Frontal cortex (tissue), 4 donors: ENCODE data around the gene PEPD. TPM values are rescaled to one million over a fixed set of nuclear protein-coding genes. Genes with fewer than 3 reads are reported as not detected.

Experiments used
- DNase-seq, 2 donors: peaks; one replicate each; pipeline ENCODE4 v3.0.0; 2012; ENCODE audit warnings: low spot score in 2 of 2
- FAIRE-seq: peaks from 2 replicates; lab custom pipeline; 2012; peaks lifted over from hg19 to GRCh38; lab: Jason Lieb, UNC
- total RNA-seq: library from RNA; depleted of rRNA; stranded (reverse); fragments of >200 nt; gene quantifications from one replicate; pipeline ENCODE4 v1.2.3, GENCODE V29; 2014
- donor health status: control.
- donor health status: control.
- donor health status: control.

Gene PEPD
- total RNA-seq, 1 donor from 2014 or later: 28.1 TPM

- no peak for DNase-seq
- no peak for FAIRE-seq
These were observed 75.9 kb downstream of the PEPD start for GRCh38 chr19:33445442-33446329.

GRCh38 chr19:33444562-33445441, 76.8 kb downstream of the PEPD start:
- no peak for FAIRE-seq
- DNase-seq: no peak

GRCh38 chr19:33443638-33444561, 77.7 kb downstream of the PEPD start:
- DNase-seq: no peak

GRCh38 chr19:33442706-33443105, 78.9 kb downstream of the PEPD start:
- no peak for FAIRE-seq

More at GRCh38 chr19:33443638-33444561, 77.7 kb downstream of the PEPD start:
- FAIRE-seq: no peak

GRCh38 chr19:33441828-33442227, 79.8 kb downstream of the PEPD start:
- no peak for FAIRE-seq

More at GRCh38 chr19:33442706-33443105, 78.9 kb downstream of the PEPD start:
- DNase-seq: no peak

GRCh38 chr19:33441277-33441699, 80.3 kb downstream of the PEPD start:
- no peak for FAIRE-seq

More at GRCh38 chr19:33441828-33442227, 79.8 kb downstream of the PEPD start:
- no peak for DNase-seq

GRCh38 chr19:33440682-33441081, 80.9 kb downstream of the PEPD start:
- no peak for DNase-seq

More at GRCh38 chr19:33441277-33441699, 80.3 kb downstream of the PEPD start:
- DNase-seq: no peak

GRCh38 chr19:33440241-33440640, 81.3 kb downstream of the PEPD start:
- DNase-seq: no peak
- no peak for FAIRE-seq

More at GRCh38 chr19:33440682-33441081, 80.9 kb downstream of the PEPD start:
- no peak for FAIRE-seq

- DNase-seq: no peak
- no peak for FAIRE-seq
These were observed 82.4 kb downstream of the PEPD start for GRCh38 chr19:33438987-33439781.

- FAIRE-seq (no peak), DNase-seq (peak in 1 of 2 donors; percentile 56)
These were observed 83.5 kb downstream of the PEPD start for GRCh38 chr19:33437821-33438671.

GRCh38 chr19:33437393-33437820, 84.2 kb downstream of the PEPD start:
- no peak for DNase-seq
- FAIRE-seq: no peak

- FAIRE-seq: no peak
These were observed 84.9 kb downstream of the PEPD start for GRCh38 chr19:33436360-33437345.

GRCh38 chr19:33435706-33436359, 85.8 kb downstream of the PEPD start:
- no peak for FAIRE-seq

More at GRCh38 chr19:33436360-33437345, 84.9 kb downstream of the PEPD start:
- DNase-seq: no peak

GRCh38 chr19:33434886-33435705, 86.5 kb downstream of the PEPD start:
- no peak for FAIRE-seq

More at GRCh38 chr19:33435706-33436359, 85.8 kb downstream of the PEPD start:
- DNase-seq: no peak

More at GRCh38 chr19:33434886-33435705, 86.5 kb downstream of the PEPD start:
- DNase-seq: no peak
